ENCODE data around the gene PPP2R2D. TPM values are rescaled to one million over a fixed set of nuclear protein-coding genes. Genes with fewer than 3 reads are reported as not detected.

PPP2R2D gene
- total RNA-seq, 2 experiments from 2014 or later = 31.6 to 32.3 TPM

GRCh38 chr10:131979336-131979735 lies 78.5 kb downstream of the PPP2R2D start:
- Mint-ChIP-seq H3K36me3 (ENCODE audit: low read depth) (peaks cover 68% of the 10 kb centered on the region), H3K4me3 (peak overlapping the region; percentile 91), H3K9me3 (no peaks in the 10 kb centered on the region), H3K4me1 (ENCODE audit: low read depth) (peaks cover 58% of the 10 kb centered on the region), H3K27me3 (no peaks in the 10 kb centered on the region), H3K27ac (peak overlapping the region; percentile 81)
- no peak for TF ChIP-seq CTCF (IDR thresholded peaks at IDR 0.05)
- POLR2A ChIA-PET = no interaction called here
- no peak for DNase-seq
- intact Hi-C loops (cut with micrococcal nuclease) = no loop called here
- no peak for ATAC-seq
- CTCF ChIA-PET = interaction anchor here (1.5 kb wide), 1 partner anchor 94 kb away, joined by 8 read pairs; no protein-coding TSS in a partner anchor

GRCh38 chr10:131979821-131980270 lies 79.0 kb downstream of the PPP2R2D start:
- Mint-ChIP-seq H3K4me3 (peak overlapping the region; percentile 91), H3K4me1 (ENCODE audit: low read depth) (peaks cover 53% of the 10 kb centered on the region), H3K27me3 (no peaks in the 10 kb centered on the region), H3K9me3 (no peaks in the 10 kb centered on the region), H3K36me3 (ENCODE audit: low read depth) (peaks cover 63% of the 10 kb centered on the region), H3K27ac (peak overlapping the region; percentile 81)
- ChIA-PET CTCF (no interaction called here), POLR2A (no interaction called here)
- DNase-seq = no peak
- ATAC-seq = no peak
- intact Hi-C loops (cut with micrococcal nuclease) = loop anchor here (5.0 kb wide), 1 partner anchor 78 kb away; the partner anchor contains the start of gene PPP2R2D
- TF ChIP-seq CTCF (IDR thresholded peaks at IDR 0.05) = no peak

- DNase-seq (no peak), ATAC-seq (no peak)
- intact Hi-C loops (cut with micrococcal nuclease) = loop anchor here (5.0 kb wide), 1 partner anchor 78 kb away; the partner anchor contains the start of gene PPP2R2D
- peak overlapping the region; percentile 64 for H3K27ac Mint-ChIP-seq
- peak overlapping the region; percentile 91 for H3K4me3 Mint-ChIP-seq
- H3K27me3 Mint-ChIP-seq = no peaks in the 10 kb centered on the region
- peaks cover 49% of the 10 kb centered on the region for H3K4me1 Mint-ChIP-seq (ENCODE audit: low read depth)
- H3K9me3 Mint-ChIP-seq = no peaks in the 10 kb centered on the region
- CTCF ChIA-PET = interaction anchor here (1.1 to 2.0 kb wide), 3 partner anchors 8 to 94 kb away, joined by 3 to 6 read pairs (median 5); no protein-coding TSS in a partner anchor
- peaks cover 61% of the 10 kb centered on the region for H3K36me3 Mint-ChIP-seq (ENCODE audit: low read depth)
- POLR2A ChIA-PET = interaction anchor here (0.6 to 1.8 kb wide), 5 partner anchors 9 to 156 kb away, joined by 3 to 5 read pairs (median 4); no protein-coding TSS in a partner anchor
- no peak for TF ChIP-seq CTCF (IDR thresholded peaks at IDR 0.05)
These were observed 79.5 kb downstream of the PPP2R2D start for GRCh38 chr10:131980321-131980720.

GRCh38 chr10:131980761-131981428 lies 80.1 kb downstream of the PPP2R2D start:
- CTCF ChIA-PET = interaction anchor here (1.1 to 2.0 kb wide), 4 partner anchors 9 to 95 kb away, joined by 3 to 6 read pairs (median 4); no protein-coding TSS in a partner anchor
- TF ChIP-seq CTCF (IDR thresholded peaks at IDR 0.05) = no peak
- Mint-ChIP-seq H3K4me3 (peak overlapping the region; percentile 91), H3K27ac (peak overlapping the region; percentile 76), H3K27me3 (no peaks in the 10 kb centered on the region), H3K36me3 (ENCODE audit: low read depth) (peaks cover 57% of the 10 kb centered on the region), H3K4me1 (ENCODE audit: low read depth) (peaks cover 43% of the 10 kb centered on the region), H3K9me3 (no peaks in the 10 kb centered on the region)
- ATAC-seq (no peak), DNase-seq (no peak)
- intact Hi-C loops (cut with micrococcal nuclease) = loop anchor here (5.0 kb wide), 1 partner anchor 79 kb away; the partner anchor contains the start of gene PPP2R2D
- POLR2A ChIA-PET = interaction anchor here (0.6 to 2.0 kb wide), 8 partner anchors 8 to 467 kb away, joined by 3 to 5 read pairs (median 4); no protein-coding TSS in a partner anchor

Data from activated CD8-positive, alpha-beta T cell treated with anti-CD3 and anti-CD28 coated beads for 36 hours (primary cell).